DOHH2 (cell line): ENCODE measurements around the gene MEOX2.

Experiments
- H3F3A ChIP-seq: fragments of 200-600 bp; sonication (generic), shearing (Covaris generic); 2 replicates; pipeline ENCODE4 v1.6.0; 2016; ENCODE audit warnings: antibody characterized with exemption, mild to moderate bottlenecking; ENCODE audit not compliant: control insufficient read depth, insufficient read depth
- H3K27ac ChIP-seq: fragments of 200-600 bp; sonication (generic); 2 replicates; pipeline ENCODE4 v1.5.1; 2014; ENCODE audit warnings: low read depth, mild to moderate bottlenecking, low read length, moderate library complexity
- H3K27me3 ChIP-seq: fragments of 200-600 bp; sonication (generic); 2 replicates; pipeline ENCODE4 v1.6.1; 2014; ENCODE audit warnings: mild to moderate bottlenecking, low read length, mixed read lengths; ENCODE audit not compliant: control insufficient read depth
- H3K36me3 ChIP-seq: fragments of 200-600 bp; sonication (generic); 2 replicates; pipeline ENCODE4 v1.6.1; 2014; ENCODE audit warnings: mild to moderate bottlenecking, low read length, moderate library complexity, mixed read lengths; ENCODE audit not compliant: control insufficient read depth
- H3K4me1 ChIP-seq: fragments of 200-600 bp; sonication (generic); 2 replicates; pipeline ENCODE4 v1.6.1; 2014; ENCODE audit warnings: mild to moderate bottlenecking, low read length, mixed read lengths; ENCODE audit not compliant: control insufficient read depth
- H3K4me2 ChIP-seq: fragments of 200-600 bp; sonication (generic); 2 replicates; pipeline ENCODE4 v1.6.0; 2014; ENCODE audit warnings: mild to moderate bottlenecking, low read length, moderate library complexity
- H3K4me3 ChIP-seq: fragments of 200-600 bp; sonication (generic); 2 replicates; pipeline ENCODE4 v1.5.1; 2014; ENCODE audit warnings: mild to moderate bottlenecking, low read length, mixed read lengths
- H3K79me2 ChIP-seq: fragments of 200-600 bp; sonication (generic); 2 replicates; pipeline ENCODE4 v1.6.1; 2014; ENCODE audit warnings: mild to moderate bottlenecking, low read length, mixed read lengths; ENCODE audit not compliant: control insufficient read depth
- H3K9me2 ChIP-seq: fragments of 200-600 bp; sonication (generic); replicated peaks from 2 replicates; pipeline ENCODE4 v1.6.1; 2014; ENCODE audit warnings: mild to moderate bottlenecking, low read length, mixed read lengths; ENCODE audit not compliant: control insufficient read depth
- H3K9me3 ChIP-seq: fragments of 200-600 bp; sonication (generic); 2 replicates; pipeline ENCODE4 v1.6.1; 2014; ENCODE audit warnings: antibody characterized with exemption, low read length, mixed read lengths; ENCODE audit not compliant: control insufficient read depth, insufficient read depth
- H4K20me1 ChIP-seq: fragments of 200-600 bp; sonication (generic); 2 replicates; pipeline ENCODE4 v1.6.0; 2014; ENCODE audit warnings: low read depth, mild to moderate bottlenecking, antibody characterized with exemption, low read length, moderate library complexity; ENCODE audit not compliant: control insufficient read depth, insufficient read depth
- CTCF ChIP-seq: fragments of 200-600 bp; sonication (generic); IDR thresholded peaks from one replicate; pipeline ENCODE4 v1.5.1; 2014; ENCODE audit warnings: antibody characterized with exemption, mild to moderate bottlenecking, low read depth, low read length; ENCODE audit not compliant: poor library complexity, severe bottlenecking
- EZH2phosphoT487 ChIP-seq: fragments of 200-600 bp; sonication (generic); IDR thresholded peaks from 2 replicates; pipeline ENCODE4 v1.6.1; 2017; ENCODE audit warnings: borderline replicate concordance, mild to moderate bottlenecking, antibody characterized with exemption, low read length, moderate library complexity, mixed read lengths

MEOX2 gene

GRCh38 chr7:15723841-15724240 lies 37.4 kb upstream of the MEOX2 start:
- H3K4me1 ChIP-seq = no peaks in the 10 kb centered on the region
- no peak overlapping the region for H3K27ac ChIP-seq
- H3K9me3 ChIP-seq = no peaks in the 10 kb centered on the region
- no peaks in the 10 kb centered on the region for H3K36me3 ChIP-seq
- 0 out of 2 replicates have a peak, but pooled peaks cover 3% of the 10 kb centered on the region for H3F3A ChIP-seq
- no peaks in the 10 kb centered on the region; the same call in 1 of the 2 replicates for H3K9me2 ChIP-seq
- no peak overlapping the region for H3K4me2 ChIP-seq
- no peaks in the 10 kb centered on the region for H4K20me1 ChIP-seq
- no peaks in the 10 kb centered on the region for H3K79me2 ChIP-seq
- H3K4me3 ChIP-seq = no peak overlapping the region
- no peaks in the 10 kb centered on the region for H3K27me3 ChIP-seq
- no peak for TF ChIP-seq CTCF
- TF ChIP-seq EZH2phosphoT487 = no peak

GRCh38 chr7:15720849-15721471 lies 34.5 kb upstream of the MEOX2 start:
- Histone ChIP-seq H4K20me1 (no peaks in the 10 kb centered on the region), H3F3A (0 out of 2 replicates have a peak, but pooled peaks cover 3% of the 10 kb centered on the region), H3K27ac (no peak overlapping the region), H3K27me3 (no peaks in the 10 kb centered on the region), H3K9me3 (no peaks in the 10 kb centered on the region), H3K4me1 (no peaks in the 10 kb centered on the region), H3K9me2 (no peaks in the 10 kb centered on the region), H3K79me2 (no peaks in the 10 kb centered on the region), H3K4me2 (no peak overlapping the region), H3K36me3 (no peaks in the 10 kb centered on the region), H3K4me3 (no peak overlapping the region)
- TF ChIP-seq EZH2phosphoT487 = no peak
- peak; percentile 85 for TF ChIP-seq CTCF

- Histone ChIP-seq H3K9me2 (no peaks in the 10 kb centered on the region), H3K79me2 (no peaks in the 10 kb centered on the region), H3K9me3 (no peaks in the 10 kb centered on the region), H3K4me2 (no peak overlapping the region), H3K27ac (no peak overlapping the region), H3K36me3 (no peaks in the 10 kb centered on the region), H3K4me1 (no peaks in the 10 kb centered on the region), H4K20me1 (no peaks in the 10 kb centered on the region), H3K27me3 (no peaks in the 10 kb centered on the region), H3F3A (0 out of 2 replicates have a peak, but pooled peaks cover 3% of the 10 kb centered on the region), H3K4me3 (no peak overlapping the region)
- TF ChIP-seq CTCF (no peak), EZH2phosphoT487 (no peak)
Observed at GRCh38 chr7:15719311-15719710, 32.8 kb upstream of the MEOX2 start.
